SK-N-MC (cell line): ENCODE data around the gene DDX49.

Experiments
- EZH2 ChIP-seq: fragments of 200-600 bp; sonication (generic); IDR thresholded peaks from one replicate; pipeline ENCODE4 v1.6.1; 2017; ENCODE audit warnings: antibody characterized with exemption
- FOXP2 ChIP-seq: optimal IDR thresholded peaks from 2 replicates; pipeline ENCODE3; 2011; ENCODE audit warnings: mild to moderate bottlenecking, moderate library complexity; ENCODE audit not compliant: insufficient read depth; ENCODE audit errors: extremely low read length, control extremely low read depth
- POLR2AphosphoS5 ChIP-seq: IDR thresholded peaks from 2 replicates; pipeline ENCODE4 v1.6.1; 2012; ENCODE audit warnings: mild to moderate bottlenecking, low read depth, low read length, borderline replicate concordance

DNA sequence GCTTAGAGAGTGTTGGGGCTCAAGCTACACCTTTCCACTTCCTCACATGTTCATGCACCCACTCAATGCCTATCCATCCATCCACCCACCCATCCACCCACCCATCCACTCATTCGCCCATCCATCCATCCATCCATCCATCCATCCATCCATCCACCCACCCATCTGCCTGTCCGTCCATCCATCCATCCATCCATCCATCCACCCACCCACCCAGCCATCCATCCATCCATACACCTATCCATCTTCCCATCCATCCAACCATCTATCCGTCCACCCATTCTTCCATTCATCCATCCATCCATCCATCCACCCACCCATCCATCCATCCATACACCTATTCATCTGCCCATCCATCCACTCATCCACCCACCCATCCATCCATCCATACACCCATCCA, 34.6 kb downstream of the DDX49 start:
- no peak for TF ChIP-seq EZH2
- TF ChIP-seq POLR2AphosphoS5: no peak
- no peak for TF ChIP-seq FOXP2
